ENCODE measurements around the gene TRMT10B.
"Not testable (repeated sequence)": the region's sequence is repeated elsewhere in the genome, so short reads cannot be mapped to it uniquely, and the experiment has no call there.

The TRMT10B gene

DNA sequence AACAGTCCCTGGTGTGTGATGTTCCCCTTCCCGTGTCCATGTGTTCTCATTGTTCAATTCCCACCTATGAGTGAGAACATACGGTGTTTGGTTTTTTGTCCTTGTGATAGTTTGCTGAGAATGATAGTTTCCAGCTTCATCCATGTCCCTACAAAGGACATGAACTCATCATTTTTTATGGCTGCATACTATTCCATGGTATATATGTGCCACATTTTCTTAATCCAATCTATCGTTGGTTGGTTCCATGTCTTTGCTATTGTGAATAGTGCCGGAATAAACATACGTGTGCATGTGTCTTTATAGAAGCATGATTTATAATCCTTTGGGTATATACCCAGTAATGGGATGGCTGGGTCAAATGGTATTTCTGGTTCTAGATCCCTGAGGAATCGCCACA is 11.7 kb downstream of the TRMT10B start:
- not testable (repeated sequence) for DNase-seq; H3K4ac ChIP-seq (ENCODE audit: low read depth, low read length); H2BK15ac ChIP-seq (replicated peaks; ENCODE audit: low read depth); H3K36me3 ChIP-seq (ENCODE audit: control insufficient read depth, insufficient read depth, low read length); H3K4me3 ChIP-seq (ENCODE audit: low read length); H3K18ac ChIP-seq (ENCODE audit: low read length); H4K5ac ChIP-seq (ENCODE audit: low read length); H3K56ac ChIP-seq (ENCODE audit: low read length); H3K23ac ChIP-seq (ENCODE audit: low read length); H3K27ac ChIP-seq (ENCODE audit: low read depth, low read length); H3K4me1 ChIP-seq (ENCODE audit: control insufficient read depth, low read depth, low read length); H2BK120ac ChIP-seq (ENCODE audit: low read depth, low read length); H3K79me2 ChIP-seq (ENCODE audit: control insufficient read depth, insufficient read depth, low read length); H3K9ac ChIP-seq (ENCODE audit: low read length); H2BK5ac ChIP-seq (ENCODE audit: low read length); H4K8ac ChIP-seq (ENCODE audit: low read depth, low read length); H3K27me3 ChIP-seq (ENCODE audit: insufficient read depth, low read length, poor library complexity); H3K4me2 ChIP-seq (ENCODE audit: low read length); H3K79me1 ChIP-seq (ENCODE audit: low read length); H2AK5ac ChIP-seq (ENCODE audit: low read length)
- no CpG with 5 or more reads among the region's 6 CpGs for WGBS (ENCODE audit: extremely low coverage, insufficient coverage, low lambda C conversion rate)

DNA sequence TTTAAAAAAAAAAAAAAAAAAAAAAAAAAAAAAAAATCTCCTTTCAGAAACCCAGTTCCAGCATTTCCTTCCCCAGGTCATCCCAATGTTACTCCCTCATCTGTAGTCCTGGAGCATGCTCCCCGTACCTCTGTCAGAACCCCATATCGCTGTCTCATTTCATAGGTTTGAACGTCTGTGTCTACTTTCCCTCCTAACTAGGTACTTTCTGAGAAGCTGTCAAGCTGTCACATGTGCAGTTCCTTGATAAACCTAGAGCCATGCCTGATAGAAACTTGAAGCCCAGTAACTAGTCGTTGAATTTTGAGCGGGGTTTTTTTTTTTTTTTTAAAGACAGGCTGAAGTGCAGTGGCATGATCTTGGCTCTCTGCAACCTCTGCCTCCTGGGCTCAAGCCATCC is 15.7 kb downstream of the TRMT10B start:
- Histone ChIP-seq H4K8ac (ENCODE audit: low read depth, low read length) (no peak overlapping the region), H3K4me2 (ENCODE audit: low read length) (no peak overlapping the region), H4K5ac (ENCODE audit: low read length) (no peak overlapping the region), H2BK15ac (replicated peaks; ENCODE audit: low read depth) (no peak overlapping the region), H3K56ac (ENCODE audit: low read length) (no peak overlapping the region), H3K27me3 (ENCODE audit: insufficient read depth, low read length, poor library complexity) (no peaks in the 10 kb centered on the region), H2BK5ac (ENCODE audit: low read length) (no peak overlapping the region), H3K9ac (ENCODE audit: low read length) (no peak overlapping the region), H3K27ac (ENCODE audit: low read depth, low read length) (no peak overlapping the region), H2BK120ac (ENCODE audit: low read depth, low read length) (no peak overlapping the region), H3K4ac (ENCODE audit: low read depth, low read length) (no peak overlapping the region), H2AK5ac (ENCODE audit: low read length) (no peak overlapping the region), H3K36me3 (ENCODE audit: control insufficient read depth, insufficient read depth, low read length) (no peaks in the 10 kb centered on the region), H3K4me1 (ENCODE audit: control insufficient read depth, low read depth, low read length) (no peaks in the 10 kb centered on the region), H3K79me1 (ENCODE audit: low read length) (no peaks in the 10 kb centered on the region), H3K4me3 (ENCODE audit: low read length) (no peak overlapping the region), H3K79me2 (ENCODE audit: control insufficient read depth, insufficient read depth, low read length) (no peaks in the 10 kb centered on the region), H3K23ac (ENCODE audit: low read length) (no peak overlapping the region), H3K18ac (ENCODE audit: low read length) (no peak overlapping the region)
- WGBS (ENCODE audit: extremely low coverage, insufficient coverage, low lambda C conversion rate) = no CpG with 5 or more reads among the region's 5 CpGs
- no peak for DNase-seq

DNA sequence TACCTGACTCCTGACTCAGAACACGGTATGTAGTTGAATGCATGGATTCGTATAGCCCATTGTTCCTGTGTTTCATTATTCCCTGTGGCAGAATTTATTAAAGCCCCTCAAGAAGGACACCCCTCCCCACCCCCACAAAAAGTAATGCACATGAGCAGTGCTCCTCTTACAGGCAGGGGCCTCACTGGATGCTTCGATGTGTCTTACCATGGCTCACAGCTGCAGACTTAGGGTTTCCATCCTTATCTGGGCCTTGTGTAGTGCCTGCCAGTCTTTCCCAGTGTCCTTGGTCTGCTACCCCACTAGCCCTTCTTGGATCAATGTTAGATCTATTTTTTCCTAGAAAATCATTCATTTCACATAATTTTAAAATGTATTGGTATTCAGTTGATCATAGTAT is 16.4 kb downstream of the TRMT10B start:
- no peak overlapping the region for H3K9ac ChIP-seq (ENCODE audit: low read length)
- no peak for DNase-seq
- no CpG with 5 or more reads among the region's 3 CpGs for WGBS (ENCODE audit: extremely low coverage, insufficient coverage, low lambda C conversion rate)
- no peak overlapping the region for H2BK15ac ChIP-seq (replicated peaks; ENCODE audit: low read depth)
- no peak overlapping the region for H2BK5ac ChIP-seq (ENCODE audit: low read length)
- H3K56ac ChIP-seq (ENCODE audit: low read length) = no peak overlapping the region
- no peak overlapping the region for H3K23ac ChIP-seq (ENCODE audit: low read length)
- no peak overlapping the region for H4K8ac ChIP-seq (ENCODE audit: low read depth, low read length)
- no peak overlapping the region for H3K4me3 ChIP-seq (ENCODE audit: low read length)
- H3K27me3 ChIP-seq (ENCODE audit: insufficient read depth, low read length, poor library complexity) = no peaks in the 10 kb centered on the region
- no peak overlapping the region for H3K18ac ChIP-seq (ENCODE audit: low read length)
- H3K79me2 ChIP-seq (ENCODE audit: control insufficient read depth, insufficient read depth, low read length) = no peaks in the 10 kb centered on the region
- H3K79me1 ChIP-seq (ENCODE audit: low read length) = no peaks in the 10 kb centered on the region
- H4K5ac ChIP-seq (ENCODE audit: low read length) = no peak overlapping the region
- H3K36me3 ChIP-seq (ENCODE audit: control insufficient read depth, insufficient read depth, low read length) = no peaks in the 10 kb centered on the region
- H2AK5ac ChIP-seq (ENCODE audit: low read length) = no peak overlapping the region
- H3K27ac ChIP-seq (ENCODE audit: low read depth, low read length) = no peak overlapping the region
- no peak overlapping the region for H3K4me2 ChIP-seq (ENCODE audit: low read length)
- no peak overlapping the region for H2BK120ac ChIP-seq (ENCODE audit: low read depth, low read length)
- H3K4me1 ChIP-seq (ENCODE audit: control insufficient read depth, low read depth, low read length) = no peaks in the 10 kb centered on the region
- H3K4ac ChIP-seq (ENCODE audit: low read depth, low read length) = no peak overlapping the region

DNA sequence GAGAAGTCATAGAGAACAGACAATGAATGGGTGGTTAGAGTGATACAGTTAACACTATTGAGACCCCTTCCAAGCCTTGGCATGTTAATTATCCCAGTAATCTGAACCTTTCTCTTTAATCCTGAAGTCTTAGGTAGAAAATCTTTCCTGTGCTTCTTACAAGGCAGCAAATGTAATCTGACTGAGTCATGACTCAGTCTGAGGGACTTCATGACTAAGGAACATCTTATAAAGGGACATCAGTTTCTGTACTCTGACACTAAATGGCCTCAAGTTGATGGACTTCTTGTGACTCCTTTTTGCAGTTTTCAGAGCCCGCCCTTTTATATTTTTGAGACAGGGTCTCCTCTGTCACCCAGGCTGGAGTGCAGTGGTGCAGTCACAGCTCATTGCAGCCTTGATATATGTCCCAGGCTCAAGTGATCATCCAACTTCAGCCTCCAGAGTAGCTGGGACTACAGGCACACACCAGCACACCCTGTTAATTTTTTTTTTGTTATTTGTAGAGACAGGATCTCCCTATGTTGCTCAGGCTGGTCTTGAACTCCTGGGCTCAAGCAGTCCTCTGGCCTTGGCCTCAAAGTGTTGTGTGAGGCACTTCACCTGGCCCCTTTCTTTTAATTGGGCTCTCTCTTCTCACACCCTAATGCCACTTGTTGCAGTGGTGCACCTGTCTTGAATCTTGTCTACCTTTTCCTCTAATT is 21.8 kb downstream of the TRMT10B start:
- Histone ChIP-seq H3K79me1 (ENCODE audit: low read length) (no peaks in the 10 kb centered on the region), H2BK15ac (replicated peaks; ENCODE audit: low read depth) (no peak overlapping the region), H3K9ac (ENCODE audit: low read length) (no peak overlapping the region), H3K56ac (ENCODE audit: low read length) (no peak overlapping the region), H3K4me1 (ENCODE audit: control insufficient read depth, low read depth, low read length) (no peaks in the 10 kb centered on the region), H3K27me3 (ENCODE audit: insufficient read depth, low read length, poor library complexity) (no peaks in the 10 kb centered on the region), H2BK5ac (ENCODE audit: low read length) (no peak overlapping the region), H3K4me3 (ENCODE audit: low read length) (no peak overlapping the region), H2BK120ac (ENCODE audit: low read depth, low read length) (no peak overlapping the region), H3K18ac (ENCODE audit: low read length) (no peak overlapping the region), H4K8ac (ENCODE audit: low read depth, low read length) (no peak overlapping the region), H3K23ac (ENCODE audit: low read length) (no peak overlapping the region), H3K36me3 (ENCODE audit: control insufficient read depth, insufficient read depth, low read length) (peaks cover 6% of the 10 kb centered on the region), H3K79me2 (ENCODE audit: control insufficient read depth, insufficient read depth, low read length) (no peaks in the 10 kb centered on the region), H3K27ac (ENCODE audit: low read depth, low read length) (no peak overlapping the region), H3K4ac (ENCODE audit: low read depth, low read length) (no peak overlapping the region), H4K5ac (ENCODE audit: low read length) (no peak overlapping the region), H3K4me2 (ENCODE audit: low read length) (no peak overlapping the region), H2AK5ac (ENCODE audit: low read length) (no peak overlapping the region)
- no peak for DNase-seq
- WGBS (ENCODE audit: extremely low coverage, insufficient coverage, low lambda C conversion rate) = no CpG with 5 or more reads among the region's 1 CpG

DNA sequence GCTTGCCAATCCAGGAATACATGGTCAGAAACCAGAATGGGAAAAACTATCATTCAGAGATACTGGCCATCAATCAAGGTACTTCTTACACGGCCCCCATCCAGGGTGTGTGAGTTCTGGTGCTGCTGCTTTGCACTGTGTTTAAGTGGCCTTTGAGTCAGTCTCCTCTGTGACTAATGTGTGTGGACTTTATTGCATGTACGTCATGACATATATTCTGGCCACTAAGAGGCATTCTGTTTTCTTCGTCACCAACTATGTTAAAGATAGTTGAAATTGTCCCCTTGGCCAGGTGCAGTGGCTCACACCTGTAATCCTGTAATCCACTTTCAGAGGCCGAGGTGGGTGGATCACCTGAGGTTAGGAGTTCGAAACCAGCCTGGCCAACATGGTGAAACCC is 22.7 kb downstream of the TRMT10B start:
- Histone ChIP-seq H3K36me3 (ENCODE audit: control insufficient read depth, insufficient read depth, low read length) (peaks cover 6% of the 10 kb centered on the region), H2BK5ac (ENCODE audit: low read length) (no peak overlapping the region)

DNA sequence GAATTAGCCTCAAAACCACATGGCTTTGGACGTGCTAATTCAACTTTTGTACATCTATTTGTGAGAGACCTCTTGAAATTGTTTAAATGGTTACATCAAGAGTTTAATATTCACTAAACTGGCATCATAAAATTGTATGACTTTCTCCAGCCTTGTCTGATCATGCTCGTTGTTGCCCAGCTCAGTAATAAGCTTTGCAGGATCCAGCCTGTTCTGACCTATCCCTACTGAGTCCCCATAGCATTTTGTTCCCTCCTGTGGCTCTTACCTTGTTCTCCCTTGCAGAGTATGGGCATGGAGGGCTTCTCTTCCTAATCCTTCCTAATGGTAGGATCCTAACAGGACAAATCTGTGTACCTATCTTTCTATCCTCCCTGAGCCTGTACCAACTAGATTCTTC is 24.9 kb downstream of the TRMT10B start:
- no peaks in the 10 kb centered on the region for H3K27me3 ChIP-seq (ENCODE audit: insufficient read depth, low read length, poor library complexity)
- H3K79me2 ChIP-seq (ENCODE audit: control insufficient read depth, insufficient read depth, low read length) = peaks cover 9% of the 10 kb centered on the region
- no CpG with 5 or more reads among the region's 2 CpGs for WGBS (ENCODE audit: extremely low coverage, insufficient coverage, low lambda C conversion rate)
- no peak overlapping the region for H2BK15ac ChIP-seq (replicated peaks; ENCODE audit: low read depth)
- H3K27ac ChIP-seq (ENCODE audit: low read depth, low read length) = no peak overlapping the region
- H2BK5ac ChIP-seq (ENCODE audit: low read length) = no peak overlapping the region
- no peak overlapping the region for H3K18ac ChIP-seq (ENCODE audit: low read length)
- H3K4me1 ChIP-seq (ENCODE audit: control insufficient read depth, low read depth, low read length) = no peaks in the 10 kb centered on the region
- no peak overlapping the region for H3K4ac ChIP-seq (ENCODE audit: low read depth, low read length)
- H3K56ac ChIP-seq (ENCODE audit: low read length) = no peak overlapping the region
- no peak overlapping the region for H2BK120ac ChIP-seq (ENCODE audit: low read depth, low read length)
- H3K4me2 ChIP-seq (ENCODE audit: low read length) = no peak overlapping the region
- H2AK5ac ChIP-seq (ENCODE audit: low read length) = no peak overlapping the region
- H3K4me3 ChIP-seq (ENCODE audit: low read length) = no peak overlapping the region
- H3K23ac ChIP-seq (ENCODE audit: low read length) = no peak overlapping the region
- peaks cover 15% of the 10 kb centered on the region for H3K36me3 ChIP-seq (ENCODE audit: control insufficient read depth, insufficient read depth, low read length)
- peaks cover 16% of the 10 kb centered on the region for H3K79me1 ChIP-seq (ENCODE audit: low read length)
- no peak overlapping the region for H4K8ac ChIP-seq (ENCODE audit: low read depth, low read length)
- DNase-seq = no peak
- no peak overlapping the region for H3K9ac ChIP-seq (ENCODE audit: low read length)
- H4K5ac ChIP-seq (ENCODE audit: low read length) = no peak overlapping the region

More for the DNA sequence above, 22.7 kb downstream of the TRMT10B start:
- no CpG with 5 or more reads among the region's 5 CpGs for WGBS (ENCODE audit: extremely low coverage, insufficient coverage, low lambda C conversion rate)
- no peaks in the 10 kb centered on the region for H3K4me1 ChIP-seq (ENCODE audit: control insufficient read depth, low read depth, low read length)
- H2BK120ac ChIP-seq (ENCODE audit: low read depth, low read length) = no peak overlapping the region
- no peak overlapping the region for H3K4ac ChIP-seq (ENCODE audit: low read depth, low read length)
- H2AK5ac ChIP-seq (ENCODE audit: low read length) = no peak overlapping the region
- no peak overlapping the region for H3K18ac ChIP-seq (ENCODE audit: low read length)
- no peak overlapping the region for H3K56ac ChIP-seq (ENCODE audit: low read length)
- no peak overlapping the region for H4K8ac ChIP-seq (ENCODE audit: low read depth, low read length)
- H4K5ac ChIP-seq (ENCODE audit: low read length) = no peak overlapping the region
- no peak overlapping the region for H3K23ac ChIP-seq (ENCODE audit: low read length)
- no peak overlapping the region for H2BK15ac ChIP-seq (replicated peaks; ENCODE audit: low read depth)
- H3K4me2 ChIP-seq (ENCODE audit: low read length) = no peak overlapping the region
- no peak overlapping the region for H3K27ac ChIP-seq (ENCODE audit: low read depth, low read length)
- DNase-seq = no peak
- peaks cover 2% of the 10 kb centered on the region for H3K79me1 ChIP-seq (ENCODE audit: low read length)
- H3K9ac ChIP-seq (ENCODE audit: low read length) = no peak overlapping the region
- H3K79me2 ChIP-seq (ENCODE audit: control insufficient read depth, insufficient read depth, low read length) = no peaks in the 10 kb centered on the region
- no peak overlapping the region for H3K4me3 ChIP-seq (ENCODE audit: low read length)
- H3K27me3 ChIP-seq (ENCODE audit: insufficient read depth, low read length, poor library complexity) = no peaks in the 10 kb centered on the region
